WERI-Rb-1 (cell line): ENCODE data around the gene ZNF607.

Source experiments
- DNase-seq: peaks from one replicate; pipeline ENCODE4 v3.0.0-alpha.2; 2020
- H3K27ac ChIP-seq: fragments of 250-450 bp; sonication (Bioruptor Pico); 2 replicates; pipeline ENCODE4 v1.5.1; 2020; ENCODE audit warnings: mild to moderate bottlenecking, moderate library complexity
- H3K27me3 ChIP-seq: fragments of 250-450 bp; sonication (Bioruptor Pico); 2 replicates; pipeline ENCODE4 v1.5.1; 2021; ENCODE audit warnings: mild to moderate bottlenecking, low read depth, moderate library complexity; ENCODE audit not compliant: insufficient read depth, severe bottlenecking
- H3K36me3 ChIP-seq: fragments of 250-450 bp; sonication (Bioruptor Pico); 2 replicates; pipeline ENCODE4 v1.5.1; 2020; ENCODE audit warnings: mild to moderate bottlenecking, moderate library complexity
- H3K4me3 ChIP-seq: 2 replicates; pipeline ENCODE4 v1.5.1; 2011; ENCODE audit warnings: low read depth, mild to moderate bottlenecking, control low read depth, low read length
- H3K9me3 ChIP-seq: fragments of 250-450 bp; sonication (Bioruptor Pico); 2 replicates; pipeline ENCODE4 v1.5.1; 2021; ENCODE audit warnings: mild to moderate bottlenecking, moderate library complexity; ENCODE audit not compliant: severe bottlenecking
- TF ChIP-seq, protein P1 (sequence below): IDR thresholded peaks from 2 replicates; pipeline ENCODE4 v1.5.1; 2011; ENCODE audit warnings: low read depth, mild to moderate bottlenecking, control low read depth, inconsistent platforms, low read length

Gene ZNF607

DNA sequence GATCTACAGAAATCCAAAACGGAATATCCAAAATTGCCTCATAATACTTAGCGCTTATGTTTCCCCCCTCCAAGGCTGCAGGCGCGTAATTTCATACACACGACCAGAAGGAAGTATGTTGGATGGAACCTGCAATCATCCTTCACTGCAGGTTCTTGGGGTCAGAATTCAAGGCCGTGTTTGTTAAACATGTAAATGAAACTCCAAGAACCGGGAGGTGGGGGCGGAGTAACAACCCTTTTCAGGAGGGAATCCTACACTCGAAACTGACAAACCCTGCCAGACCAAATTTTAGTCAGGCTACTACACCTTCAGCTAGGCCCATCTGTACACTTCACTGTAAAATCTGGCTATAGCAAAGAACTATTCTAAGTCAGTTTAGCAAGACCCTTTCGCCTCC is 1.3 kb downstream of the ZNF607 start:
- Histone ChIP-seq H3K27me3 (no peaks in the 10 kb centered on the region), H3K27ac (no peak overlapping the region; the same call in 1 of the 2 replicates), H3K4me3 (peak overlapping the region; percentile 95), H3K9me3 (no peaks in the 10 kb centered on the region), H3K36me3 (peaks cover 16% of the 10 kb centered on the region)
- DNase-seq, result no peak
- TF ChIP-seq, protein P1, sequence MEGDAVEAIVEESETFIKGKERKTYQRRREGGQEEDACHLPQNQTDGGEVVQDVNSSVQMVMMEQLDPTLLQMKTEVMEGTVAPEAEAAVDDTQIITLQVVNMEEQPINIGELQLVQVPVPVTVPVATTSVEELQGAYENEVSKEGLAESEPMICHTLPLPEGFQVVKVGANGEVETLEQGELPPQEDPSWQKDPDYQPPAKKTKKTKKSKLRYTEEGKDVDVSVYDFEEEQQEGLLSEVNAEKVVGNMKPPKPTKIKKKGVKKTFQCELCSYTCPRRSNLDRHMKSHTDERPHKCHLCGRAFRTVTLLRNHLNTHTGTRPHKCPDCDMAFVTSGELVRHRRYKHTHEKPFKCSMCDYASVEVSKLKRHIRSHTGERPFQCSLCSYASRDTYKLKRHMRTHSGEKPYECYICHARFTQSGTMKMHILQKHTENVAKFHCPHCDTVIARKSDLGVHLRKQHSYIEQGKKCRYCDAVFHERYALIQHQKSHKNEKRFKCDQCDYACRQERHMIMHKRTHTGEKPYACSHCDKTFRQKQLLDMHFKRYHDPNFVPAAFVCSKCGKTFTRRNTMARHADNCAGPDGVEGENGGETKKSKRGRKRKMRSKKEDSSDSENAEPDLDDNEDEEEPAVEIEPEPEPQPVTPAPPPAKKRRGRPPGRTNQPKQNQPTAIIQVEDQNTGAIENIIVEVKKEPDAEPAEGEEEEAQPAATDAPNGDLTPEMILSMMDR, result no peak

DNA sequence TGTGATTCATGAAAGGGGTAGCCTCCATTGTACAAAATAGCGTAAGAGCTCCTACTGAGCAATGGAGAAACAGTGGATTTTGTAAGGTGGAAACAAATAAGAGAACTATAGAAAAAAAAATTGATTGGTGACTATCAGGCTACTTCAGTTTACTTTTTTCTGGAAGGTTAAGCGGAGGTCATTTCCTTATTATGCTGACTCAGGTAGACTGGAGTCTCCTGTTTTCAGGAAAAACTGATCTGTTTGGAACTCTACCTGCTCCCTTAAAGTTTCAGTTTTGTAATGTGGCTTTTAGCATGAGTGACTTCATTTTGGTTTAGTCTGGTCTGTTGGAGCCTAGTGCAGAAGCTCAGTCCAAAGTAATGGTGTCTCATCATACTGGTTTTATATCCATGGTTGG is 3.4 kb downstream of the ZNF607 start:
- no peaks in the 10 kb centered on the region for H3K27me3 ChIP-seq
- TF ChIP-seq, protein P1, result no peak
- no peak overlapping the region for H3K4me3 ChIP-seq
- DNase-seq, result no peak
- peaks cover 21% of the 10 kb centered on the region for H3K36me3 ChIP-seq
- H3K27ac ChIP-seq, result no peak overlapping the region
- H3K9me3 ChIP-seq, result no peaks in the 10 kb centered on the region

DNA sequence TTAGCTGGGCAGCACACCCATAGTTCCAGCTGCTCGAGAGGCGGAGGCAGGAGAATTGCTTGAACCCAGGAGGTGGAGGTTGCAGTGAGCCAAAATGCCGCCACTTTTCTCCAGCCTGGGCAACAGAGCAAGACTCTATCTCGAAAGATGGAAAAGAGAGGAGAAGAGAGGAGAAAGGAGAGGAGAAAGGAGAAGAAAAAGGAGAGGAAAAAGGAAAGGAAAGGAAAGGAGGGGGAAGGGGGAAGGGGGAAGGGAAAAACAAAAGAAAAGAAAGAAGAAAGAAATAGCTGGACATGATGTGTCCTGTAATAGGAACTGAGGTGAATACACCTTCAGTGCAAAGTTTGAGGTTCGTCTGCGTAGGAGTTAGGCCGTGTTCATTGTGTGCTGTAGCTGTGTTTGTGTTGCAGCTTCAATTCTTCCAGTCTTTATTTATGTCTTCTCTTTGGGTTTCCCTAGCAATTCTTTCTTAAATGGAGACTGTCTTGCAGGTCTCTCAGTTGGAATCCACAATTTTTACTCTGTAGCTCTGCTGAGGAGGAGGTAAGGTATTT is 13.4 kb downstream of the ZNF607 start:
- H3K4me3 ChIP-seq, result no peak overlapping the region
- no peak for DNase-seq
- H3K36me3 ChIP-seq, result peaks cover 32% of the 10 kb centered on the region
- H3K27ac ChIP-seq, result no peak overlapping the region
- no peaks in the 10 kb centered on the region for H3K27me3 ChIP-seq
- no peaks in the 10 kb centered on the region for H3K9me3 ChIP-seq
- TF ChIP-seq, protein P1, result no peak

DNA sequence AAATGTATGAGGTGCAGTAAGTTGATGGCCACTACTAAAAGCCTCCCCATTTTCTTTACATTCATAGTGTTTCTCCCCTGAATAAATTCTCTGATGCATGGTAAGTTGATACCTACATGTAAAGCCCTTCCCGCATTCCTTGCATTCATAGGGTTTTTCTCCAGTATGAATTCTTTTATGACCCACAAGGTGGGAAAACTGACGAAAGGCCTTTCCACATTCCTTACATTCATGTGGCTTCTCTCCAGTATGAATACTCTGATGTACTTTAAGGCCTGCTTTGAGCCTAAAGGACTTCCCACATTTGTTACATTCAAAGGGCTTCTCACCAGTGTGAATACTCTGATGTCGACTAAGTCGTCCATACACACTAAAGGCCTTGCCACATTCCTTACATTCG is 20.5 kb downstream of the ZNF607 start:
- DNase-seq, result no peak
- H3K36me3 ChIP-seq, result peaks cover 37% of the 10 kb centered on the region
- TF ChIP-seq, protein P1, result no peak

DNA sequence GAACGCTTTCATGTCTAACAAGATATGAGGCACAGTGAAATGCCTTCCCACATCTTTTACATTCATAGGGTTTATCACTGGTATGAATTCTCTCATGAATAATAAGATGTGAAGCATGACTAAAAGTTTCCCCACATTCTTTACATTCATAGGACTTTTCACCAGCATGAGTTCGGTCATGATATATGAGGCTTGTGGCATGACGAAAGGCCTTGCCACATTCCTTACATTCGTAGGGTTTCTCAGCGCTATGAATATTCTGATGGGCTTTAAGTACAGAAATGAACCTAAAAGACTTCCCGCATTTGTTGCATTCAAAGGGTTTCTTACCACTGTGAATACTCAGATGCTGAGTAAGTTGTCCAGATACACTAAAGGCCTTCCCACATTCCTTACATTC is 21.3 kb downstream of the ZNF607 start:
- peaks cover 37% of the 10 kb centered on the region for H3K36me3 ChIP-seq
- no peaks in the 10 kb centered on the region for H3K9me3 ChIP-seq

More for the DNA sequence above, 20.5 kb downstream of the ZNF607 start:
- no peaks in the 10 kb centered on the region for H3K27me3 ChIP-seq
- H3K9me3 ChIP-seq, result no peaks in the 10 kb centered on the region
- no peak overlapping the region for H3K4me3 ChIP-seq
- no peak overlapping the region for H3K27ac ChIP-seq

More for the DNA sequence above, 21.3 kb downstream of the ZNF607 start:
- Histone ChIP-seq H3K27me3 (no peaks in the 10 kb centered on the region), H3K4me3 (no peak overlapping the region), H3K27ac (no peak overlapping the region)
- DNase-seq, result no peak
- TF ChIP-seq, protein P1, result no peak
